ENCODE measurements around the gene EXOC2. TPM values are rescaled to one million over a fixed set of nuclear protein-coding genes. Genes with fewer than 3 reads are reported as not detected.
"Not testable (repeated sequence)": the region's sequence is repeated elsewhere in the genome, so short reads cannot be mapped to it uniquely, and the experiment has no call there.

The EXOC2 gene
- total RNA-seq, 2 experiments from 2014 or later, result 22.5 to 24.8 TPM

GRCh38 chr6:568085-568484 lies 124.9 kb downstream of the EXOC2 start:
- intact Hi-C loops (cut with micrococcal nuclease; ENCODE audit: unreplicated experiment), result no loop called here
- Histone ChIP-seq H3K79me2 (ENCODE audit: insufficient read depth, low read depth, low read length) (no peaks in the 10 kb centered on the region), H3K36me3 (ENCODE audit: insufficient read depth, low read length) (no peaks in the 10 kb centered on the region), H3K4me1 (ENCODE audit: insufficient read depth, low read length, poor library complexity, severe bottlenecking) (no peaks in the 10 kb centered on the region), H3K9me3 (ENCODE audit: low read length) (no peaks in the 10 kb centered on the region), H3K4me2 (ENCODE audit: low read length) (no peak overlapping the region), H4K20me1 (ENCODE audit: insufficient read depth, low read length) (no peaks in the 10 kb centered on the region), H3K9me2 (ENCODE audit: insufficient read depth, low read length) (no peaks in the 10 kb centered on the region), H3K4me3 (ENCODE audit: low read depth, low read length, poor library complexity, severe bottlenecking) (no peak overlapping the region), H3K27ac (ENCODE audit: low read depth, low read length, poor library complexity, severe bottlenecking) (no peak overlapping the region), H2AFZ (ENCODE audit: low read length) (no peak overlapping the region)
- no TSS peak for BruUV-seq (replicated peaks)
- ChIA-PET POLR2A (interaction anchor here (1.1 kb wide), 1 partner anchor 189 kb away, joined by 3 read pairs; no protein-coding TSS in a partner anchor), CTCF (ENCODE audit: unreplicated experiment) (no interaction called here)
- DNase-seq (ENCODE audit: low spot score), result no peak
- TF ChIP-seq CTCF (conservative IDR thresholded peaks at IDR 0.05; ENCODE audit: low read length) (no peak), EZH2phosphoT487 (IDR thresholded peaks at IDR 0.05; ENCODE audit: borderline replicate concordance, low read depth, low read length) (no peak)

- H3K9me3 ChIP-seq (ENCODE audit: low read length), result no peaks in the 10 kb centered on the region
- no peak for TF ChIP-seq EZH2phosphoT487 (IDR thresholded peaks at IDR 0.05; ENCODE audit: borderline replicate concordance, low read depth, low read length)
- TF ChIP-seq CTCF (conservative IDR thresholded peaks at IDR 0.05; ENCODE audit: low read length), result no peak
- H3K36me3 ChIP-seq (ENCODE audit: insufficient read depth, low read length), result peaks cover 5% of the 10 kb centered on the region; the same call in 1 of the 2 replicates
- no peak for DNase-seq (ENCODE audit: low spot score)
- H2AFZ ChIP-seq (ENCODE audit: low read length), result no peak overlapping the region
- no peak overlapping the region for H3K27ac ChIP-seq (ENCODE audit: low read depth, low read length, poor library complexity, severe bottlenecking)
- no TSS peak for BruUV-seq (replicated peaks)
- intact Hi-C loops (cut with micrococcal nuclease; ENCODE audit: unreplicated experiment), result no loop called here
- no peak overlapping the region for H3K4me3 ChIP-seq (ENCODE audit: low read depth, low read length, poor library complexity, severe bottlenecking)
- no peaks in the 10 kb centered on the region for H3K4me1 ChIP-seq (ENCODE audit: insufficient read depth, low read length, poor library complexity, severe bottlenecking)
- no peaks in the 10 kb centered on the region for H4K20me1 ChIP-seq (ENCODE audit: insufficient read depth, low read length)
- H3K9me2 ChIP-seq (ENCODE audit: insufficient read depth, low read length), result no peaks in the 10 kb centered on the region
- no peak overlapping the region for H3K4me2 ChIP-seq (ENCODE audit: low read length)
- POLR2A ChIA-PET, result interaction anchor here (0.6 to 0.8 kb wide), 2 partner anchors 9 to 152 kb away, joined by 3 read pairs; no protein-coding TSS in a partner anchor
- CTCF ChIA-PET (ENCODE audit: unreplicated experiment), result no interaction called here
- no peaks in the 10 kb centered on the region for H3K79me2 ChIP-seq (ENCODE audit: insufficient read depth, low read depth, low read length)
Observed at GRCh38 chr6:563863-564262, 129.1 kb downstream of the EXOC2 start.

GRCh38 chr6:562052-562676 lies 130.8 kb downstream of the EXOC2 start:
- intact Hi-C loops (cut with micrococcal nuclease; ENCODE audit: unreplicated experiment), result no loop called here
- no peak overlapping the region for H3K4me2 ChIP-seq (ENCODE audit: low read length)
- CTCF ChIA-PET (ENCODE audit: unreplicated experiment), result no interaction called here

GRCh38 chr6:561335-561734 lies 131.6 kb downstream of the EXOC2 start:
- H3K4me1 ChIP-seq (ENCODE audit: insufficient read depth, low read length, poor library complexity, severe bottlenecking); intact Hi-C loops (cut with micrococcal nuclease; ENCODE audit: unreplicated experiment); H3K27ac ChIP-seq (ENCODE audit: low read depth, low read length, poor library complexity, severe bottlenecking); H3K4me3 ChIP-seq (ENCODE audit: low read depth, low read length, poor library complexity, severe bottlenecking); H3K9me3 ChIP-seq (ENCODE audit: low read length); H4K20me1 ChIP-seq (ENCODE audit: insufficient read depth, low read length); POLR2A ChIA-PET; H3K79me2 ChIP-seq (ENCODE audit: insufficient read depth, low read depth, low read length); H3K4me2 ChIP-seq (ENCODE audit: low read length); BruUV-seq (replicated peaks); DNase-seq (ENCODE audit: low spot score); H3K36me3 ChIP-seq (ENCODE audit: insufficient read depth, low read length); H3K9me2 ChIP-seq (ENCODE audit: insufficient read depth, low read length); CTCF ChIA-PET (ENCODE audit: unreplicated experiment); H2AFZ ChIP-seq (ENCODE audit: low read length): not testable (repeated sequence)

More at GRCh38 chr6:562052-562676, 130.8 kb downstream of the EXOC2 start:
- BruUV-seq (replicated peaks), result no TSS peak
- Histone ChIP-seq H3K36me3 (ENCODE audit: insufficient read depth, low read length) (peaks cover 5% of the 10 kb centered on the region; the same call in 1 of the 2 replicates), H3K9me2 (ENCODE audit: insufficient read depth, low read length) (no peaks in the 10 kb centered on the region), H3K79me2 (ENCODE audit: insufficient read depth, low read depth, low read length) (no peaks in the 10 kb centered on the region), H3K4me3 (ENCODE audit: low read depth, low read length, poor library complexity, severe bottlenecking) (no peak overlapping the region), H3K27ac (ENCODE audit: low read depth, low read length, poor library complexity, severe bottlenecking) (no peak overlapping the region), H3K4me1 (ENCODE audit: insufficient read depth, low read length, poor library complexity, severe bottlenecking) (no peaks in the 10 kb centered on the region), H2AFZ (ENCODE audit: low read length) (no peak overlapping the region), H4K20me1 (ENCODE audit: insufficient read depth, low read length) (no peaks in the 10 kb centered on the region), H3K9me3 (ENCODE audit: low read length) (no peaks in the 10 kb centered on the region)
- POLR2A ChIA-PET, result interaction anchor here (0.7 kb wide), 1 partner anchor 10 kb away, joined by 3 read pairs; no protein-coding TSS in a partner anchor
- DNase-seq (ENCODE audit: low spot score), result no peak
- TF ChIP-seq CTCF (conservative IDR thresholded peaks at IDR 0.05; ENCODE audit: low read length) (no peak), EZH2phosphoT487 (IDR thresholded peaks at IDR 0.05; ENCODE audit: borderline replicate concordance, low read depth, low read length) (no peak)

All from OCI-LY7 (cell line).